HepG2 (cell line): ENCODE data around the gene SMAD6. TPM values are rescaled to one million over a fixed set of nuclear protein-coding genes. Genes with fewer than 3 reads are reported as not detected.

Source experiments
- ATAC-seq: fragments of 200-7000 bp; cut with Tn5 transposase; 3 replicates; pipeline ENCODE4 v1.9.1; 2020; ENCODE audit warnings: mild to moderate bottlenecking, moderate library complexity
- BruUV-seq: library from RNA; stranded (reverse); fragments of 400-500 nt; replicated peaks from 2 replicates; lab custom pipeline; 2021; lab: Mats Ljungman, UMichigan
- CTCF ChIA-PET: fragments of 300-600 bp; formaldehyde crosslinking; extraction: SDS; loops from one replicate; lab custom pipeline; 2021; ENCODE audit warnings: low total read pairs, inconsistent platforms, low intra/inter-chr PET ratio; lab: Yijun Ruan, JAX
- POLR2A ChIA-PET: fragments of 350-600 bp; sonication (Branson Sonifier 250); formaldehyde crosslinking; loops from one replicate; lab custom pipeline; 2020; ENCODE audit warnings: antibody characterized with exemption, inconsistent platforms; lab: Yijun Ruan, JAX
- DNase-seq: peaks from one replicate; pipeline ENCODE4 v3.0.0-alpha.2; 2015; ENCODE audit warnings: low spot score
- FAIRE-seq: peaks from 3 replicates; lab custom pipeline; 2011; peaks lifted over from hg19 to GRCh38; lab: Jason Lieb, UNC
- H2AFZ ChIP-seq: one replicate; pipeline ENCODE4 v1.6.1; 2011; ENCODE audit warnings: low read length, inconsistent platforms
- H3K27ac ChIP-seq: fragments of 300-600 bp; 3 replicates; pipeline ENCODE4 v1.8.0; 2011; ENCODE audit warnings: mixed run types, mild to moderate bottlenecking, mixed read lengths, low read length, inconsistent platforms; ENCODE audit not compliant: insufficient read depth; ENCODE audit errors: extremely low read length
- H3K27me3 ChIP-seq, 2 experiments: fragments of 200-600 bp in 1 of 2; 2 replicates in 1 of 2; 3 replicates in 1 of 2; pipeline versions ENCODE4 v1.6.0 to v1.8.0; 2011; ENCODE audit warnings: low read length in 2 of 2, mild to moderate bottlenecking in 2 of 2, moderate library complexity in 2 of 2, inconsistent platforms in 1 of 2; ENCODE audit not compliant: insufficient read depth in 2 of 2, control insufficient read depth in 1 of 2
- H3K36me3 ChIP-seq, 2 experiments: fragments of 200-600 bp in 1 of 2; replicated peaks in 1 of 2; 2 replicates in 1 of 2; 3 replicates in 1 of 2; pipeline versions ENCODE4 v1.5.1 to v1.8.0; 2011; ENCODE audit warnings: low read length in 2 of 2, inconsistent platforms in 1 of 2; ENCODE audit not compliant: insufficient read depth in 2 of 2, control insufficient read depth in 1 of 2
- H3K4me1 ChIP-seq: 2 replicates; pipeline ENCODE4 v1.5.1; 2012; ENCODE audit warnings: low read length, inconsistent platforms; ENCODE audit not compliant: insufficient read depth
- H3K4me2 ChIP-seq: 2 replicates; pipeline ENCODE4 v1.6.0; 2011; ENCODE audit warnings: low read depth, low read length, inconsistent platforms
- H3K4me3 ChIP-seq, 3 experiments: fragments of 200-600 bp in 1 of 3; sonication (generic), shearing (Covaris generic) in 1 of 3; replicated peaks in 1 of 3; 2 replicates each; pipeline ENCODE4 v1.5.1; 2011 to 2016; ENCODE audit warnings: low read length in 3 of 3, inconsistent platforms in 2 of 3, low read depth in 2 of 3, mild to moderate bottlenecking in 2 of 3, control low read depth in 1 of 3, mixed read lengths in 1 of 3; ENCODE audit not compliant: insufficient read depth in 1 of 3
- H3K79me2 ChIP-seq: one replicate; pipeline ENCODE4 v1.6.1; 2011; ENCODE audit warnings: low read length, inconsistent platforms; ENCODE audit not compliant: insufficient read depth
- H3K9ac ChIP-seq: 2 replicates; pipeline ENCODE4 v1.6.0; 2011; ENCODE audit warnings: mild to moderate bottlenecking, low read depth, low read length, inconsistent platforms; ENCODE audit not compliant: insufficient read depth
- H3K9me3 ChIP-seq: 2 replicates; pipeline ENCODE4 v1.5.1; 2012; ENCODE audit warnings: mild to moderate bottlenecking, low read length
- H4K20me1 ChIP-seq: 2 replicates; pipeline ENCODE4 v1.6.0; 2011; ENCODE audit warnings: inconsistent platforms, mild to moderate bottlenecking, low read length, moderate library complexity; ENCODE audit not compliant: insufficient read depth
- BCL3 ChIP-seq: sonication (generic); formaldehyde crosslinking; IDR thresholded peaks from 2 replicates; pipeline ENCODE4 v1.5.1; 2020; ENCODE audit warnings: mild to moderate bottlenecking, missing genetic modification reagents, moderate library complexity
- HDAC2 ChIP-seq: sonication (generic); formaldehyde crosslinking; IDR thresholded peaks from 2 replicates; pipeline ENCODE4 v1.4.0; 2020; ENCODE audit warnings: missing genetic modification reagents
- HINFP ChIP-seq: sonication (generic); formaldehyde crosslinking; IDR thresholded peaks from 2 replicates; pipeline ENCODE4 v1.4.0; 2020; ENCODE audit warnings: low read depth, mild to moderate bottlenecking, missing genetic modification reagents
- MIER3 ChIP-seq: IDR thresholded peaks from 2 replicates; pipeline ENCODE4 v1.6.1; 2016; ENCODE audit warnings: missing compliant biosample characterization, borderline replicate concordance
- PPARG ChIP-seq: conservative IDR thresholded peaks from 2 replicates; pipeline ENCODE4 v1.6.1; 2016; ENCODE audit warnings: missing biosample characterization, missing genetic modification reagents
- RAD21 ChIP-seq: fragments of 450-650 bp; formaldehyde crosslinking; IDR thresholded peaks from 2 replicates; pipeline ENCODE4 v1.5.0; 2020; ENCODE audit warnings: mild to moderate bottlenecking
- ZKSCAN5 ChIP-seq: sonication (generic); formaldehyde crosslinking; IDR thresholded peaks from 2 replicates; pipeline ENCODE4 v1.5.1; 2020; ENCODE audit warnings: mild to moderate bottlenecking, missing genetic modification reagents
- ZMAT3 ChIP-seq: sonication (generic); formaldehyde crosslinking; conservative IDR thresholded peaks from 2 replicates; pipeline ENCODE4 v1.7.0; 2021; ENCODE audit warnings: missing genetic modification reagents
- WGBS: methylation state at CpG from one replicate; pipeline ENCODE4 v1.1.6; 2017; ENCODE audit warnings: low lambda C conversion rate; 5-methylcytosine and 5-hydroxymethylcytosine counted together
- in situ Hi-C: cut with HindIII; loops from 2 replicates; pipeline ENCODE4 v1.10.0; 2017; ENCODE audit warnings: low pct_unique_long_range_greater_than_20kb; ENCODE audit not compliant: extremely low pct_ligation_motif_present
- intact Hi-C: fragments of 100-400 bp; cut with micrococcal nuclease; formaldehyde crosslinking; loops from one replicate; pipeline ENCODE4 v1.10.0; 2022; ENCODE audit not compliant: unreplicated experiment
- polyA plus RNA-seq, 8 experiments: library from polyadenylated mRNA; depleted of rRNA in 3 of 8; stranded (reverse) in 7 of 8; unstranded in 1 of 8; fragments of >200 nt; fragmentation: Illumina TruSeq in 4 of 8; extraction: Trizol in 4 of 8; gene quantifications; 2 replicates each; pipeline versions ENCODE4 v1.2.1 to v1.2.3, GENCODE V29; 2011 to 2016; ENCODE audit warnings: low read depth in 4 of 8, missing spikeins in 1 of 8, mixed read lengths in 1 of 8; ENCODE audit not compliant: insufficient read depth in 1 of 8
- total RNA-seq, 5 experiments: library from RNA; depleted of rRNA; stranded (reverse); fragments of >200 nt; fragmentation: Illumina TruSeq; extraction: Trizol; gene quantifications; 2 replicates each; pipeline ENCODE4 v1.2.3, GENCODE V29; 2016; ENCODE audit warnings: low read depth in 1 of 5

The SMAD6 gene
- total and polyA plus RNA-seq, 2 of the 13 experiments (the other 11 are each of a cell fraction or from before 2014, with no cell fraction given) = 3.3 to 4.4 TPM

- Histone ChIP-seq H3K4me2 (no peak overlapping the region), H3K4me3 (no peak overlapping the region), H3K9ac (no peak overlapping the region)
- 92% methylated on average over 3 of the region's 3 CpGs for WGBS
- FAIRE-seq = no peak
- CTCF ChIA-PET = no interaction called here
- TF ChIP-seq RAD21 (CRISPR knock-in tag) (no peak), ZKSCAN5 (CRISPR knock-in tag) (no peak), PPARG (CRISPR knock-in tag) (no peak), HDAC2 (no peak), HINFP (CRISPR knock-in tag) (no peak), BCL3 (no peak), ZMAT3 (CRISPR knock-in tag) (no peak), MIER3 (CRISPR knock-in tag) (no peak)
- TF ChIP-seq, all 625 proteins: peak for 0
- H3K36me3 ChIP-seq = no peaks in the 10 kb centered on the region
- no peak overlapping the region for H2AFZ ChIP-seq
- no peaks in the 10 kb centered on the region for H4K20me1 ChIP-seq
- in situ Hi-C loops (no loop called here), intact Hi-C loops (no loop called here)
- peaks cover 86% of the 10 kb centered on the region for H3K4me1 ChIP-seq
- H3K9me3 ChIP-seq = no peaks in the 10 kb centered on the region
- ATAC-seq (no peak), DNase-seq (no peak)
- H3K79me2 ChIP-seq = no peaks in the 10 kb centered on the region
- H3K27me3 ChIP-seq = no peaks in the 10 kb centered on the region
- no peak overlapping the region for H3K27ac ChIP-seq
- BruUV-seq = no TSS peak
- POLR2A ChIA-PET = no interaction called here
These were observed 46.6 kb downstream of the SMAD6 start for GRCh38 chr15:66748708-66749035.
